HepG2 (cell line): ENCODE results near the gene AKAP14. TPM values are rescaled to one million over a fixed set of nuclear protein-coding genes. Genes with fewer than 3 reads are reported as not detected.
A peak's percentile ranks its signal among the peaks of the same experiment; 100 is the strongest.

Source experiments
- BORCS8-MEF2B ChIP-seq: sonication (generic); formaldehyde crosslinking; IDR thresholded peaks from 2 replicates; pipeline ENCODE4 v1.8.0; 2022; ENCODE audit warnings: mild to moderate bottlenecking, missing genetic modification reagents
- CBX5 ChIP-seq: sonication (generic); formaldehyde crosslinking; IDR thresholded peaks from 2 replicates; pipeline ENCODE4 v1.4.0; 2020; ENCODE audit warnings: missing genetic modification reagents, borderline replicate concordance
- NFIC ChIP-seq: IDR thresholded peaks from 2 replicates; pipeline ENCODE4 v1.6.1; 2012; ENCODE audit warnings: mild to moderate bottlenecking, low read length, inconsistent platforms
- NR1H2 ChIP-seq: sonication (generic); formaldehyde crosslinking; IDR thresholded peaks from 2 replicates; pipeline ENCODE4 v1.8.1; 2022; ENCODE audit warnings: low read depth, missing genetic modification reagents, borderline replicate concordance
- REPIN1 ChIP-seq: sonication (generic); formaldehyde crosslinking; IDR thresholded peaks from 2 replicates; pipeline ENCODE4 v1.8.0; 2022; ENCODE audit warnings: missing genetic modification reagents, low read depth, mild to moderate bottlenecking, borderline replicate concordance
- SP140L ChIP-seq: sonication (generic); formaldehyde crosslinking; IDR thresholded peaks from 2 replicates; pipeline ENCODE4 v1.4.0; 2020; ENCODE audit warnings: missing genetic modification reagents, borderline replicate concordance
- SP5 ChIP-seq: IDR thresholded peaks from 2 replicates; pipeline ENCODE4 v1.6.1; 2016; ENCODE audit warnings: low read depth, borderline replicate concordance
- ZBTB8A ChIP-seq: sonication (generic); formaldehyde crosslinking; IDR thresholded peaks from 2 replicates; pipeline ENCODE4 v1.4.0; 2020; ENCODE audit warnings: mild to moderate bottlenecking, low read depth, missing genetic modification reagents, borderline replicate concordance
- ZMYM4 ChIP-seq: sonication (generic); formaldehyde crosslinking; IDR thresholded peaks from 2 replicates; pipeline ENCODE4 v1.8.1; 2023; ENCODE audit warnings: mild to moderate bottlenecking, missing genetic modification reagents
- ZNF549 ChIP-seq: sonication (generic); formaldehyde crosslinking; IDR thresholded peaks from 2 replicates; pipeline ENCODE4 v1.5.0; 2020; ENCODE audit warnings: missing genetic modification reagents
- ZNF550 ChIP-seq: sonication (generic); formaldehyde crosslinking; IDR thresholded peaks from 2 replicates; pipeline ENCODE4 v1.4.0; 2020; ENCODE audit warnings: mild to moderate bottlenecking, missing genetic modification reagents, borderline replicate concordance
- polyA plus RNA-seq, 8 experiments: library from polyadenylated mRNA; depleted of rRNA in 3 of 8; stranded (reverse) in 7 of 8; unstranded in 1 of 8; fragments of >200 nt; fragmentation: Illumina TruSeq in 4 of 8; extraction: Trizol in 4 of 8; gene quantifications; 2 replicates each; pipeline versions ENCODE4 v1.2.1 to v1.2.3, GENCODE V29; 2011 to 2016; ENCODE audit warnings: low read depth in 4 of 8, missing spikeins in 1 of 8, mixed read lengths in 1 of 8; ENCODE audit not compliant: insufficient read depth in 1 of 8
- total RNA-seq, 5 experiments: library from RNA; depleted of rRNA; stranded (reverse); fragments of >200 nt; fragmentation: Illumina TruSeq; extraction: Trizol; gene quantifications; 2 replicates each; pipeline ENCODE4 v1.2.3, GENCODE V29; 2016; ENCODE audit warnings: low read depth in 1 of 5
- TF ChIP-seq, protein P1 (sequence below): sonication (generic); formaldehyde crosslinking; IDR thresholded peaks from 2 replicates; pipeline ENCODE4 v1.9.0; 2021; ENCODE audit warnings: mild to moderate bottlenecking, missing genetic modification reagents
- TF ChIP-seq, protein P2 (sequence below): sonication (generic); formaldehyde crosslinking; IDR thresholded peaks from 2 replicates; pipeline ENCODE4 v1.4.0; 2020; ENCODE audit warnings: mild to moderate bottlenecking, missing genetic modification reagents
- TF ChIP-seq, protein P3 (sequence below): sonication (generic); formaldehyde crosslinking; IDR thresholded peaks from 2 replicates; pipeline ENCODE4 v1.4.0; 2020; ENCODE audit warnings: mild to moderate bottlenecking, missing genetic modification reagents
- TF ChIP-seq, protein P4 (sequence below): sonication (generic); formaldehyde crosslinking; conservative IDR thresholded peaks from 2 replicates; pipeline ENCODE4 v1.8.0; 2022; ENCODE audit warnings: missing genetic modification reagents

Gene AKAP14
- total and polyA plus RNA-seq, 2 of the 13 experiments (the other 11 are each of a cell fraction or from before 2014, with no cell fraction given), result 0.20 to 1.7 TPM

DNA sequence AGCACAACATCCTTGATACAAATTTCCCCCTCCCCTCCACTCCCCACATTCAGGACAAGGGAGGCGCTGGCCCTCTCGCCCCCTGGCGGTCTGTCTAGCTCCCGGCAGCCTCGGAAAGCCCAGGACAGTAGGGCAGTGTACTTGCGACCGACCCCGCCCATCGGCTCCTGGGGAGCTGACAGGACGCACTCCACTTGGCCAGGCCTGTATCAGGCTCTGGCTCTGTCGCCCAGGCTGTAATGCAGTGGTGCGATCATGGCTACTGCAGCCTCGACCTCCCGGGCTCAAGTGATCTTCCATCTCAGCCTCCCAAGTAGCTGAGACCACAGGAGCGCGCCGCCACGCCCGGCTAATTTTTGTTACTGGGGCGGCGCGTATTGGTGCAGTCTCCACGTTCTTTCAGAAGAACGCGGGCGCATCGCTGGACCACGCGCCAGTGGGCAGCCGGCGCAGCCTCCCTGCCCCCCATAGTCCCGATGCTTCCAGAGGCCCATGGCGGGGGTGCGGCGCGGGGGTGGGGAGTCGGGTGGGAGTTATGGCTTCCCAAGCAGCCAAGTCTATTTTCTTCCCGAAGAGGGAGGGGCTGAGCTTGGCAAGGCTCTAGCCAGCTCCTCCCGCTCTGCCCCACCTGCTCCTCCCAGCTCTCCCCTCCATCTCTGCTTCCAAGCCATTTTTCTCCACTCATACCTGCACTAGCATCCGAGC is 7.8 kb upstream of the AKAP14 start (continued):
- TF ChIP-seq, protein P1, sequence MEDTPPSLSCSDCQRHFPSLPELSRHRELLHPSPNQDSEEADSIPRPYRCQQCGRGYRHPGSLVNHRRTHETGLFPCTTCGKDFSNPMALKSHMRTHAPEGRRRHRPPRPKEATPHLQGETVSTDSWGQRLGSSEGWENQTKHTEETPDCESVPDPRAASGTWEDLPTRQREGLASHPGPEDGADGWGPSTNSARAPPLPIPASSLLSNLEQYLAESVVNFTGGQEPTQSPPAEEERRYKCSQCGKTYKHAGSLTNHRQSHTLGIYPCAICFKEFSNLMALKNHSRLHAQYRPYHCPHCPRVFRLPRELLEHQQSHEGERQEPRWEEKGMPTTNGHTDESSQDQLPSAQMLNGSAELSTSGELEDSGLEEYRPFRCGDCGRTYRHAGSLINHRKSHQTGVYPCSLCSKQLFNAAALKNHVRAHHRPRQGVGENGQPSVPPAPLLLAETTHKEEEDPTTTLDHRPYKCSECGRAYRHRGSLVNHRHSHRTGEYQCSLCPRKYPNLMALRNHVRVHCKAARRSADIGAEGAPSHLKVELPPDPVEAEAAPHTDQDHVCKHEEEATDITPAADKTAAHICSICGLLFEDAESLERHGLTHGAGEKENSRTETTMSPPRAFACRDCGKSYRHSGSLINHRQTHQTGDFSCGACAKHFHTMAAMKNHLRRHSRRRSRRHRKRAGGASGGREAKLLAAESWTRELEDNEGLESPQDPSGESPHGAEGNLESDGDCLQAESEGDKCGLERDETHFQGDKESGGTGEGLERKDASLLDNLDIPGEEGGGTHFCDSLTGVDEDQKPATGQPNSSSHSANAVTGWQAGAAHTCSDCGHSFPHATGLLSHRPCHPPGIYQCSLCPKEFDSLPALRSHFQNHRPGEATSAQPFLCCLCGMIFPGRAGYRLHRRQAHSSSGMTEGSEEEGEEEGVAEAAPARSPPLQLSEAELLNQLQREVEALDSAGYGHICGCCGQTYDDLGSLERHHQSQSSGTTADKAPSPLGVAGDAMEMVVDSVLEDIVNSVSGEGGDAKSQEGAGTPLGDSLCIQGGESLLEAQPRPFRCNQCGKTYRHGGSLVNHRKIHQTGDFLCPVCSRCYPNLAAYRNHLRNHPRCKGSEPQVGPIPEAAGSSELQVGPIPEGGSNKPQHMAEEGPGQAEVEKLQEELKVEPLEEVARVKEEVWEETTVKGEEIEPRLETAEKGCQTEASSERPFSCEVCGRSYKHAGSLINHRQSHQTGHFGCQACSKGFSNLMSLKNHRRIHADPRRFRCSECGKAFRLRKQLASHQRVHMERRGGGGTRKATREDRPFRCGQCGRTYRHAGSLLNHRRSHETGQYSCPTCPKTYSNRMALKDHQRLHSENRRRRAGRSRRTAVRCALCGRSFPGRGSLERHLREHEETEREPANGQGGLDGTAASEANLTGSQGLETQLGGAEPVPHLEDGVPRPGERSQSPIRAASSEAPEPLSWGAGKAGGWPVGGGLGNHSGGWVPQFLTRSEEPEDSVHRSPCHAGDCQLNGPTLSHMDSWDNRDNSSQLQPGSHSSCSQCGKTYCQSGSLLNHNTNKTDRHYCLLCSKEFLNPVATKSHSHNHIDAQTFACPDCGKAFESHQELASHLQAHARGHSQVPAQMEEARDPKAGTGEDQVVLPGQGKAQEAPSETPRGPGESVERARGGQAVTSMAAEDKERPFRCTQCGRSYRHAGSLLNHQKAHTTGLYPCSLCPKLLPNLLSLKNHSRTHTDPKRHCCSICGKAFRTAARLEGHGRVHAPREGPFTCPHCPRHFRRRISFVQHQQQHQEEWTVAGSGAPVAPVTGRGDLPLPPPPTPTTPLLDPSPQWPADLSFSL (CRISPR knock-in tag), result no peak
- TF ChIP-seq, protein P2, sequence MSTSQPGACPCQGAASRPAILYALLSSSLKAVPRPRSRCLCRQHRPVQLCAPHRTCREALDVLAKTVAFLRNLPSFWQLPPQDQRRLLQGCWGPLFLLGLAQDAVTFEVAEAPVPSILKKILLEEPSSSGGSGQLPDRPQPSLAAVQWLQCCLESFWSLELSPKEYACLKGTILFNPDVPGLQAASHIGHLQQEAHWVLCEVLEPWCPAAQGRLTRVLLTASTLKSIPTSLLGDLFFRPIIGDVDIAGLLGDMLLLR (CRISPR knock-in tag), result no peak
- TF ChIP-seq, protein P3, sequence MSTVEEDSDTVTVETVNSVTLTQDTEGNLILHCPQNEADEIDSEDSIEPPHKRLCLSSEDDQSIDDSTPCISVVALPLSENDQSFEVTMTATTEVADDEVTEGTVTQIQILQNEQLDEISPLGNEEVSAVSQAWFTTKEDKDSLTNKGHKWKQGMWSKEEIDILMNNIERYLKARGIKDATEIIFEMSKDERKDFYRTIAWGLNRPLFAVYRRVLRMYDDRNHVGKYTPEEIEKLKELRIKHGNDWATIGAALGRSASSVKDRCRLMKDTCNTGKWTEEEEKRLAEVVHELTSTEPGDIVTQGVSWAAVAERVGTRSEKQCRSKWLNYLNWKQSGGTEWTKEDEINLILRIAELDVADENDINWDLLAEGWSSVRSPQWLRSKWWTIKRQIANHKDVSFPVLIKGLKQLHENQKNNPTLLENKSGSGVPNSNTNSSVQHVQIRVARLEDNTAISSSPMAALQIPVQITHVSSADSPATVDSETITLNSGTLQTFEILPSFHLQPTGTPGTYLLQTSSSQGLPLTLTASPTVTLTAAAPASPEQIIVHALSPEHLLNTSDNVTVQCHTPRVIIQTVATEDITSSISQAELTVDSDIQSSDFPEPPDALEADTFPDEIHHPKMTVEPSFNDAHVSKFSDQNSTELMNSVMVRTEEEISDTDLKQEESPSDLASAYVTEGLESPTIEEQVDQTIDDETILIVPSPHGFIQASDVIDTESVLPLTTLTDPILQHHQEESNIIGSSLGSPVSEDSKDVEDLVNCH, result no peak
- TF ChIP-seq ZBTB8A (no peak), SP140L (CRISPR knock-in tag) (no peak), ZNF549 (no peak), BORCS8-MEF2B (no peak), NFIC (no peak), CBX5 (CRISPR knock-in tag) (no peak), SP5 (CRISPR knock-in tag) (peak; percentile 38; the same call in 1 of the 2 replicates), REPIN1 (CRISPR knock-in tag) (no peak), NR1H2 (CRISPR knock-in tag) (no peak), ZNF550 (CRISPR knock-in tag) (no peak), ZMYM4 (CRISPR knock-in tag) (0 out of 2 replicates have a peak, but pooled peaks have one; percentile 35)
- TF ChIP-seq, protein P4, sequence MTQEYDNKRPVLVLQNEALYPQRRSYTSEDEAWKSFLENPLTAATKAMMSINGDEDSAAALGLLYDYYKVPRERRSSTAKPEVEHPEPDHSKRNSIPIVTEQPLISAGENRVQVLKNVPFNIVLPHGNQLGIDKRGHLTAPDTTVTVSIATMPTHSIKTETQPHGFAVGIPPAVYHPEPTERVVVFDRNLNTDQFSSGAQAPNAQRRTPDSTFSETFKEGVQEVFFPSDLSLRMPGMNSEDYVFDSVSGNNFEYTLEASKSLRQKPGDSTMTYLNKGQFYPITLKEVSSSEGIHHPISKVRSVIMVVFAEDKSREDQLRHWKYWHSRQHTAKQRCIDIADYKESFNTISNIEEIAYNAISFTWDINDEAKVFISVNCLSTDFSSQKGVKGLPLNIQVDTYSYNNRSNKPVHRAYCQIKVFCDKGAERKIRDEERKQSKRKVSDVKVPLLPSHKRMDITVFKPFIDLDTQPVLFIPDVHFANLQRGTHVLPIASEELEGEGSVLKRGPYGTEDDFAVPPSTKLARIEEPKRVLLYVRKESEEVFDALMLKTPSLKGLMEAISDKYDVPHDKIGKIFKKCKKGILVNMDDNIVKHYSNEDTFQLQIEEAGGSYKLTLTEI (CRISPR knock-in tag), result no peak
